NCI-H524 (cell line): ENCODE results near the gene INTS11.
"Not testable (repeated sequence)": the region's sequence is repeated elsewhere in the genome, so short reads cannot be mapped to it uniquely, and the experiment has no call there.

ENCODE experiments used
- DNase-seq, 2 experiments: peaks; one replicate each; lab custom pipeline; 2025; lab: John Stamatoyannopoulos, UW

Gene INTS11

DNA sequence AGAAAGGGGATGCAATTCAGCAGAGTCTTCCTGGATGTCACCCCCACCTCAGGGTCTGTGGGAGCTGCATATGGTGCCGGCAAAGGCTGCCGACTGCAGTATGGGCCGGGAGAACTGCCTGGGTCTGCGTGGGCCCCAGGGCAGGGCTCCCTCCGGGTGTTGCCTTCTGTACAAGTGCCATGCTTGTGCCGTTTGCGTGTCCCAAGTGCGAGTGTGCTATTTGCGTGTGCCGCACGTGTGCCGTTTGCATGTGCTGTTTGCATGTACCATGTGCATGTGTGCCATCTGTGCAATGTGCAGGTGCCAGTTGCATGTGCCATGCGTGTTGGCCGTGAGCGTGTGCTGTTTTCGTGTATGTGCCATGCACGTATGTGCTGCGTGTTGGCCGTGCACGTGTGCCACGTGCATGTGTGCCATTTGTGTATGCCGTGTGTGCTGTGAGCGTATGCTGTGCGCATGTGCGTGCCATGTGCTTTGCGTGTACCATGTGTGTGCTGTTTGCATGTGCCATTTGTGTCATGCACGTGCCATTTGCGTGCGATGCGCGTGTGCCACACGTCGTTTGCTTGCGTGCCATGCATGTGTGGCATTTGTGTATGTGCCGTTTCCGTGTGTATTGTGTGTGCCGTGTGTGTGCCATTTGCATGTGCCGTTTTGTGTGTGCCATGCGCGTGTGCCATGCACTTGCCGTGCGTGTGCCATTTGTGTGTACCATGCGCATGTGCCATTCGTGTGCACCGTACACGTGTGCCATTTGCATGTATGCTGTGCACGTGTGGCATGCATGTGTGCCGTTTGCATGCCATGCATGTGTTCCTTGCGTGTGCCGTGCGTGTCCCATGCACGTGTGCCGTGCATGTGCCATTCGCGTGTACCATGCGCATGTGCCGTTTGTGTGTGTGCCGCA, 5.1 kb upstream of the INTS11 start:
- DNase-seq = no peak

DNA sequence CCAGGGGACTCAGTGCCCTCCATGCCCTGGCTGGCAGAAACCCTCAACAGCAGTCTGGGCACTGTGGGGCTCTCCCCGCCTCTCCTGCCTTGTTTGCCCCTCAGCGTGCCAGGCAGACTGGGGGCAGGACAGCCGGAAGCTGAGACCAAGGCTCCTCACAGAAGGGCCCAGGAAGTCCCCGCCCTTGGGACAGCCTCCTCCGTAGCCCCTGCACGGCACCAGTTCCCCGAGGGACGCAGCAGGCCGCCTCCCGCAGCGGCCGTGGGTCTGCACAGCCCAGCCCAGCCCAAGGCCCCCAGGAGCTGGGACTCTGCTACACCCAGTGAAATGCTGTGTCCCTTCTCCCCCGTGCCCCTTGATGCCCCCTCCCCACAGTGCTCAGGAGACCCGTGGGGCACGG, 3.8 kb upstream of the INTS11 start:
- DNase-seq = no peak

DNA sequence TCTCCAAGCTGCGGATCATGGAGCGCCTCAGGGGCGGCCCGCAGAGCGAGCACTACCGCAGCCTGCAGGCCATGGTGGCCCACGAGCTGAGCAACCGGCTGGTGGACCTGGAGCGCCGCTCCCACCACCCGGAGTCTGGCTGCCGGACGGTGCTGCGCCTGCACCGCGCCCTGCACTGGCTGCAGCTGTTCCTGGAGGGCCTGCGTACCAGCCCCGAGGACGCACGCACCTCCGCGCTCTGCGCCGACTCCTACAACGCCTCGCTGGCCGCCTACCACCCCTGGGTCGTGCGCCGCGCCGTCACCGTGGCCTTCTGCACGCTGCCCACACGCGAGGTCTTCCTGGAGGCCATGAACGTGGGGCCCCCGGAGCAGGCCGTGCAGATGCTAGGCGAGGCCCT, 2.8 kb upstream of the INTS11 start:
- no peak for DNase-seq

DNA sequence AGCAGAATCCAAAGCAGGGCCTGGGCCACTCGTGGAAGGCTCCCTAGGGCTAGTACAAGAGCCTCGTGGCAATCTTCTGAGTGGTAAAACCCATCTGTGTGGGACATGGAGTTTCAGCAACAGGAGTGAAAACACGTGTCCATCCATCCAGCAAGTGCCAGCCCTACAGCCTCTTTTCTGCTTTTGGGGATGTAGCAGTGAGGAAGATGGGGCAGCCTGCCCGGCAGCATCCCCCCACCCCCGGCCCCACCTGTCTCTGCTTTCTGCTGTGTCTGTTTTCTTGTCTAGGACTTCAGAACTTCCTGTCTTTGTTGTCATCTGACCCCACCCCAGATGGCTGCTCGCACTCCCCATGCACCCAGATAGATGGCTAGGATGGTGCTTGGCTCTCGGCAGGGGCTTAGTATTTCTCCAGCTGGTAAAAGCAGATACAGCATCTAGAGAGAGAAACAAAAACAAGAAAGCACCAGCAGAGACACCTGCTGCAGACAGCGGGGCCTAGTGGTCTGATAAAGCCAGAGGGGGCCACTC, 1.7 kb upstream of the INTS11 start:
- DNase-seq = no peak

DNA sequence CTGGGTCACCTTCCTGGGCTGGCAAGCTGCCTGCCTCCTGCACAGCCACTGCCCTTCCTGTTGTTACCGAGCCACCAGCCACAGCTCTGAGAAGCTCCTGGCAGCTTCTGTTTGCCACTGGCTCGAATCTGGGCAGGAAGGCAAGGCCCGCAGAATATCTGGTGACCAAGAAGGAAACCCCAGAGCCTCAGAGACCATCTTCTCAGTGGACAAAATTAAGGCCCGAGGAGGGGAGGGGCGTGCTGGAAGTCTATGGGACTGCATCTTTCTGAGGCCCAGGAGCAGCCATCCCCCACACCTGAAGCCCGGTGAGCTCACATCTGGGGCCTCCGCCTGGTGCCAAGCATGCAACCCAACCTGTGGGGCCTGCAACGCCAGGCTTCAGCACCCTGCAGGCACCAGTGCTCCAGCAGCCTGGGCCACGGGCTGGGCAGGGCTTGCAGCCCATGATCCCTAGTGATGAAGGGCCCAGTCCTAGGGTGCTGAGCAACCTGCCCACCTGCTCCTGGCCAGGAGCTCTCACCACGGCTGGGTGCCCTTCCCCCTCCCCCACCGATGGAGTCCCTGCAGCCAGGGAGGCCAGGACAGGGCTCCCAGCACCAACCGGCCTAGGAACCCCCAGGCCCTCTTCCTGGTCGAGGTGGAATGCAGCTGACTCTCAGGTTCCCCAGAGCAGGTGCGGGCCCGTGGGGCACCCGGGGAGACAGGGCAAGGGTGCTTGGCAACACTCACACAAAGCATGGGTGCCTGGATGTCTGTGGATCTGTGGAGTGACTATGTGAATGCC, 1.0 kb upstream of the INTS11 start:
- no peak for DNase-seq

DNA sequence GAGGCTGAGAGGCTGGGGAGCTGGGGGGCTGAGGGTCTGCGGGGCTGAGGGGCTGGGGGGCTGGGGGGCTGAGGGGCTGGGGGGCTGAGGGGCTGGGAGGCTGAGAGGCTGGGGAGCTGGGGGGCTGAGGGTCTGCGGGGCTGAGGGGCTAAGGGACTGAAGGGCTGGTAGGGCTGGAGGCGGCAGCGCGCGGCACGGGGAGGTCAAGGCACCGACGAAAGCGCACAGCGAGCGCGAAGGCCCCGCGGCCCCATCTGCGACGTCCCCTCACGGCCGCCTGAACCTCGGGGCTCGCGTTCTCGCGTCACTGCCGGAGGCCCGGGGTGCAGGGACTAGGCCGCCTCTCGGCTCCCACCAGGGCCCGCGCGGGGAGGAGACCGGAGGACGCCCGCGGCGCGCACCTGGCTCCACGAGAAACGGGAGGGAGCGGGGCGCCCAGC, 356 bp downstream of the INTS11 start:
- no peak for DNase-seq

DNA sequence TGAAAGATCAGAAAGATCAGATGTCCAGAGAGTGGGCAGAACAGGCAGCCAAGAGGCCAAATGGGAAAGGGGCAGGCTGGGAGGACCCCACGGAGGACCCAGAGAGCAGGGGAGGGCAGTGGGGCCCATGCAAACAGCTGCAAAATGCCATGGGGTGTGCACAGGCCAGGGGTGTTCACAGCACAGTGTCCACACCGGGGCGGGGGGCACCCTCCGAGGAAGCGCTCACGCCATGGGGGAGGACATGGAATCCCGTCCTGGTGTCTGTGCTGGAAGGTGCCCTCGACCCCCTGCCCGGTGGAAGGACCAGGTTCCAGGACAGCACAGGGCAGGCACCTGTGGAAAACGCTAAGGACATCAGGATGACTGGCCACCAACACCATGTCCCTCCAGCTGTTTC, 1.5 kb downstream of the INTS11 start:
- no peak for DNase-seq

DNA sequence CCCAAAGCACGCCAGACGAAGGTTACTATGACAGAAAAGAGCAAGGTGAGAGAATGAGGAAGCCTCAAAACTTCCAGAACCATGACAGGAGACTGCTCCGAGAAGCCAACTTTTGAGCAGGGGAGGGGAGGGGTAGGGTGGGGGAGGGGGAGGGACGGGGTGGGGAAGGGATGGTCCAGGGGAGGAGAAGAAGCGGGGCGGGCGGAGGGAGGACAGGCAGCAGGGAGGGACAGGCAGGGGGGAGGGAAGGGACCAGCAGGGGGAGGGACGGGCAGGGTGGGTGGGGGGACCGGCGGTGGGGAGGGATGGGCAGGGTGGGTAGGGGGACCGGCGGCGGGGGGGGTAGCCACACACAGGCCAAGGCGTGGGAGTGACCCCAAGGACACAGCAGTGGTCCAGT, 2.0 kb downstream of the INTS11 start:
- no peak for DNase-seq

DNA sequence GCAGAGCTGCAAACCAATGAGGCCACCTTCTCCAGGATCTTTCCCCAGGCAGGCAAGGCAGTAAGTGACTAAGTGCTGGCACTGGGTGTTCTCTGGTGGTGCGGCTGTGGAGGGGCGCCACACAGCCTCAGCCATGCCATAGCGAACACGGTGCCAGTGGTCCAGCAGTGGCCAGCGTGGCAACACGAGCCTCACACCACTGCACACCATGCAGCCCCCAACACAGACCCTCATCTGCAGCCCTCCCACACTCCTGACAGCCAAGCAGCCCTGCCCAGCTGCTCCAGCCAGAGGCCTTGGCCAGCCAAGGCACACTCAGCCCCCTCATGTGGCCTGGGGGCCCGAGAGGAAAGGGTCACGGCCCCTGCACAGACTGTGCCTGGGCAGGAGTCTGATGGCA, 3.0 kb downstream of the INTS11 start:
- DNase-seq = no peak

DNA sequence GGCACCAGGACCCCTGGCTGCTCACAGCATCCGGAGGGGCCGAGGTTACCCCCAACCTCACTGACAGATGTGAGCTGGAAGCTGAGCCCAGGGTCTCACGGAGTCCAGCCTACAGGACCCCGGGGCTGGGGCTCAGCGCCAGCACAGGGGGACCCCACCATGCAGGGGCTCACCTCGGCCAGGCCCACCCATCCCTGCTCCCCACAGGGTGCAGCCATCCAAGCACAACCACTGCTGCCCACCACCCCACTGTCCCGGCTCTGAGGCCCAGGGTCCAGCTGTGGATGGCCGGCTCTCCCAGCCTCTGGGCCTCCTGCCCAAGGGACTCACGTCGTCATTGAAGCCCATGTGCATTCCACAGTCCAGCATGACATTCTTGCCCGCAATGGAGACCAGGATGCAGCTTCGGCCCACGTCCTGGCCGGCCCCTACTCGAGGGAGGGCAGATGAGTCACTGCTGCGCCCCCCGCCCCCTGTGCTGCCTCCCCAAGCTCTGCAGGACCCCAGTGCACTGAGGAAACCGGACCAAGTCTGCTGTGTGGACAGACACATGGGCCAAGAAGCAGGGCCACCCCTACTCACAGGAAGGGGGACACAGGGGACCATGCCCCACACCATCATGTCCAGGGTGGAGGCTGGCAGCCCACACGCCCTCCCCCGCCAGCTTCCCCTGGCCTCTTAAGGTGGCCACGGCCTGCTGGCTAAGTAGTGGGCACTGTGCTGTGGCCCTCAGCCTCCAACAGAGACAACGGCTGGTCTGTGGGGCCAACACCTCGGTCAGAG, 3.6 kb downstream of the INTS11 start:
- DNase-seq = no peak

DNA sequence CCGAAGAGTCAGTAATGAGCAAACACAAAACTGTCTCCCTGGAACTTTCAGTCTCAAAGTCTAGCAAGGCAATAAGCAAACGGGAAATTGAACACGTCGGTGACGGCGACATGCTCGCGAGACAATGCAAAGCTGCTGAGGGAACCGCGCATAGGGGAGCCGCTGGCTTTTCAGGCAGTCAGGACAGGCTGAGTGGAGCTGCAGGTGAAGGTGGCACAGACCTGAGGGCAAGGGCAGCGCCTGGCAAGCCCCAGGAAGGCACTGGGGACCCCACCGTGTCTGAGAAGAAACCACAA, 4.9 kb downstream of the INTS11 start:
- no peak for DNase-seq

DNA sequence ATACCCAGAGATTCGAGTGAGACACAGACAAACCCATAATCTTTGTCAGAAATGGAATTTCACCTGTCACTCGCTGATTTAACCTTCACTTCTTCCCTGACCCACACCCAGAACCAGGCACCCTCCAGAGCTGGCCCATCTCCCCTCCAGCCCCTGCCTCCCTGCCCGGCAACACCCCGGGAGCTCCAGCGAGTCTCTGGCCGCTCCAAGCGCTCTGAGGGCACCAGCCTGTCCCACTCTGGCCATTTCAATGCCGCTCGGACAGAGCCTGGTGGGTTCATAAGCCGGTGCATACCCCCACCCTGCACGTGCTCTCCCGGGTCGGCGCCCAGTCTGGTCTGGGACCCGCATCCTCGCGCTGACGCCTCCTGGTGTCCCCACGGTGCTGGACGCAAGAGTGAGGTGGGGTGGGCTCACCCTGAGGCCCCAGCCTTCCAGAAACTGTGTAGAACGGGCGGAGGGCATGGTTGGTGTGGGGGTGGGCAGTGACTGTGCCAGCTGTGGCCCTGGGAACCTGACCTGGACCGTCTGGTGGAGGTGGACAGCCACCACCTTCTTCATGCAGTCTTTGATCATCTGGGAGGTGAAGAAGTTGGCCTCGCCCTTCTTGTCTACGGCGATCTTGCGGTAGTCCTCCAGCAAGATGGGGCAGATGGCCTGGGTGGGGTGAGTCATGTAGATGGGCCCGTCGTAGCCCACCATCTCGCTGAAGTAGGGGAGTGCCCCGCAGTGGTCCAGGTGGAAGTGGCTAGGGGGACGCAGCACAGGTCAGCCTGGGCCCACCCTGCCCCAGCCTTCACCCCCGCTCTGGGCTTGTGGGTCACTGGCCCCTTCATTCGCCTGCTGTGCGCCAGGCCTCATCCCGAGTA, 5.4 kb downstream of the INTS11 start:
- DNase-seq = no peak

DNA sequence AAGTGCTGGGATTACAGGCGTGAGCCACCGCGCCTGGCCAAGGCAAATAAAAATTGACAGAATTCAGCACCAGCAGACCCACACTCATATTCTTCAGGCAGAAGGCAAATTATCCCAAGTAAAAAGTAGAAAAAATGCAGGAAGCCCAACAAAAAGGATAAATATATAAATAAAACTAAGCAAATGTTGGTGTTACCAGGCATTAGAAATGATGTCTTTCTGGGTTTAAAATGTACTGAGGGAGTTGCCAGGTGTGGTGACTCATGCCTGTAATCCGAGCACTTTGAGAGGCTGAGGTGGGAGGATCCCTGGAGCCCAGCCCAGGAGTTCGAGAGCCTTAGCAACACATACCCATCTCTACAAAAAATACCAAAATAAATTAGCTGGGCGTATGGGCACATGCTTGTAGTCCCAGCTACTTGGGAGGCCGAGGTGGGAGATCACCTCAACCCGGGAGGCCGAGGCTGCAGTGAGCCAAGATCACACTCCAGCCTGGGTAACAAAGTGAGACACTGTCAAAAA, 6.3 kb downstream of the INTS11 start:
- peak in 1 of 2 experiments; percentile 56 for DNase-seq

DNA sequence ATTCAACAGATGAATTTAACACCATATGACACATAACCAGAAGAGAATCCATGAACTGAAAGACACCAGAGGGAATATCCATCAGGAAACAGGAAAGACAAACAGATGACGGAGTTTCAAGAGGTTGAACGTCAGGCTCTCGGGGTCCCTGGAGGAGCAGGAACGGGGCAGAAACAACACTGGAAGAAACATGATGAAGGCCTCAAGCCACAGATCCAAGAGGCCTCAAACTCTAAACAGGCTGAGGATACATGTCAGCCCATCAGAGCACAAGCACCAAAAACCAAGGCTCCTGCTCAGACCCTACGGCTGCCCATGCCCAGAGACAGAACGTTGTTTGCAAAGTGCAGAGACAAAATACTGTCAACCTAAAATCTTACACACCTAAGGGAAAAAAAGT, 7.0 kb downstream of the INTS11 start:
- DNase-seq = no peak

DNA sequence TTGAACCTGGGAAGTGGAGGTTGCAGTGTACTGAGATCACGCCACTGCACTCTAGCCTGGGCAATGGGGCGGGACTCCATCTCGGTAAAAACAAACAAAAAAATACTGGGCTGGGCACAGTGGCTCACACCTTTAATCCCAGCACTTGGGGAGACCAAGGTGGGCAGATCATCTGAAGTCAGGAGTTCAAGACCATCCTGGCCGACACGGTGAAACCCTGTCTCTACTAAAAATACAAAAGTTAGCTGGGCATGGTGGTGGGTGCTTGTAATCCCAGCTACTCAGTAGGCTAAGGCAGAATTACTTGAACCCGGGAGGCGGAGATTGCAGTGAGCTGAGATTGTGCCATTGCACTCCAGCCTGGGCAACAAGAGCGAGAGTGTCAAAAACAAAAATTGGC, 8.3 kb downstream of the INTS11 start:
- not testable (repeated sequence) for DNase-seq

DNA sequence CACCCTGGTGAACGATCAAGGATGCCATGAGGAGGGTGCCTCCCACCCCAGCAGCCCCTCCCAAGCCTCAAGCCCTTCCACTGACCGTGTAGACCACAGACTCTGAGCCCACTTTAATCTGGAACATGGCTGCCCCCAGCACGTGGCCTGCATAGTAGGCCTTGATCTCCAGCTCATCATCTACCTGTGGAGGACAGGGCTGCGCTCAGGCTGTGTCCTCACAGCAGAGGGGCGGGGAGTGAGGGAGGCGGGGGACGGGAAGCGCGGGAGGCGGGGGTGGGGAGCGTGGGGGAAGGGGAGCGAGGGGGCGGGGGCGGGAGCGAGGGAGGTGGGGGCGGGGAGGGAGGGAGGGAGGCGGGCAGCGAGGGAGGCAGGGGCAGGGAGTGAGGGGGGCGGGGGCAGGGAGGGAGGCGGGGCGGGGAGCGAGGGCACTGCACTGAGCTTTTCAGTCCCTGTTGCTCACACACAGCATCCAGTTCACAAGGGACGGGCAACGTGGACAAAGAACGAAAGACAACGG, 9.0 kb downstream of the INTS11 start:
- DNase-seq = no peak

DNA sequence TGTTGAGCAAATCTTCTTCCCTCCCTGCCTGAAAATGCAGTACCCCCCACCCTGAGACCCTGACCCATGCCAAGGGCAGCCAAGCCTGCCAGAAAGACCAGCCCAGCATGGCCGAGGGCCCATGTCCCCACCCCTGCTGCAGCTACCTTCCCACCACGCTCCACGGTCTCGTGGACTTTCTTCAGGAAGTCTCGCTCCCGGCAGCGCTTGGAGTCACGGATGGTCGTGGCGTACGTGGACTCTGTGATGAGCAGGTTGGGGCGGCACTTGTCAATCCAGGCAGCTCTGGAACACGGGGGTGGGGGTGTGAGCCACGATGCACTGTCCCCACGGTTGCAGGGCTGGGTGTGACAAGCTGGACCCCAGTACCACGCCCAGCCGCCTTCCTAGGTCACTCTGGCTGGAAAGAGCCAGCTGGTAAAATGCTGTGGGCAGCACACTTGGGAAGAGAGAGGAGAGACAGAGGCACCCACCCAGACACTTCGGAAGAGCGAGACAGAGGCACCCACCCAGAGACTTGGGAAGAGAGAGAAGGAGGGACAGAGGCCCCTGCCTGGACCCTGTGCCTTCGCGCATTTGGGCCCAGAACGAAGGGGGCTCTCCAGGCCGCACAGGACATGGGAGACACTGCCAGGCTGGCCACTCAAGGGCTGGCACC, 9.7 kb downstream of the INTS11 start:
- no peak for DNase-seq

DNA sequence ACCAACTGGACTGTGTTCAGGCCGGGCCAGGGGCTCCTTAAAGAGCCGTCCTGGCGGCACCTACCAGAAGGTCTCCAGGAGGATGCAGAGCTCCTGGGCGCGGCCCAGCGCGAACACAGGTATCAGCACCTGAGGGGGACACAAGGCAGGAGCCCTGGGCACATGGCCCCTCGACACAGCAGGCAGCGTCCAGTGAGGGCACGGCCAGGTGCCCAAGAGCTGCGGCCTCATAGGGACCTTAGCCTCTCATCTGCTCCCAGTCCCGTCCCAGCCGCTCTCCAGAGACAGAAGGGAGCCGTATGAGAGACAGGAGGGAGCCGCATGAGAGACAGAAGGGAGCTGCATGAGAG, 10.2 kb downstream of the INTS11 start:
- no peak for DNase-seq

DNA sequence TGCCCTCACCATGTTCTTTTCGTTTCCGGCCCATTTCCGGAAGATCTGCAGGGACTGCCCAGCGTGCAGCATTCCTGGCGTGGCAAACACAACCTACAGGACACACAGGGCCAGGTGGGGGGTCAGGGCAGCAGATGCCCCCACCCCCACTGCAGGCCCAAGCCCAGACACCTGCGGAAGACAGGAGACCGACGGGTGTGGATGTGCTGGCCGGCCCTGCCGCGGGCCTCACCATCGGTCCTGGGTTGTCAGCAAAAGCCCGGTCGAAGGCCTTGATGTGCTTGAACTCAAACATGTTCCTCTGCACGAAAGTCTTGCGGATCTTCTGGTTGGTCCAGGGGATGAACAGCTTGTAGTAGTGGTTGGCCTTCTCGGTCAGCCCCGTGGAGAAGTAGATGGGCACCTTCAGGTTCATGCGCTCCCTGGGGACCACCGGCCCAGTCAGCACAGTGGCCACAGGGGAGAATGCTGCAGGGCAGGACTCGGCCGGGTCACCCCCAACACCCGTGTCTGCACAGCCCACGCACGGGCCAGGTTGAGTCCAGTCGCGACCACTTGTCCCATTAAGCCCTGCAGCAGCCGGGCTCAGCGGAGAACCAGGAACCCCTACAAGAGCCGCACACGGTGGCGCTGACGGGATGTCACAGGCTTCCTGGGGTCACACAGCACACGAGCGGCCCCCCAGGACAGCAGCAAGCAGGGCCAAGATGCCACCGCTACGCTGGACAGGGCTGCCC, 10.8 kb downstream of the INTS11 start:
- DNase-seq = no peak
